ENCODE results near the gene HAUS8. TPM values are rescaled to one million over a fixed set of nuclear protein-coding genes. Genes with fewer than 3 reads are reported as not detected.

Gene HAUS8
- total and polyA plus RNA-seq, 2 donors (not counting 3 experiments of a cell fraction or from before 2014, with no cell fraction given) = 9.6 to 30.3 TPM

GRCh38 chr19:17045907-17046502, 29.2 kb downstream of the HAUS8 start:
- TF ChIP-seq MYC (IDR thresholded peaks at IDR 0.05; ENCODE audit: low read depth, low read length) = no peak
- no peak for TF ChIP-seq GATA2 (IDR thresholded peaks at IDR 0.05; ENCODE audit: insufficient read depth, insufficient read length, low read depth, low read length)
- no peak for TF ChIP-seq JUN (IDR thresholded peaks at IDR 0.05; ENCODE audit: borderline replicate concordance, insufficient read depth, insufficient read length, low read depth)
- H3K9ac ChIP-seq (replicated peaks; ENCODE audit: extremely low read depth, insufficient read depth, low read length) = no peak overlapping the region
- H3K4me2 ChIP-seq (ENCODE audit: insufficient read depth, low read length) = no peak overlapping the region
- ChIA-PET POLR2A (no interaction called here), CTCF (no interaction called here)
- H3K4me1 ChIP-seq (ENCODE audit: control insufficient read depth, extremely low read depth, insufficient read depth, low read length) = no peaks in the 10 kb centered on the region
- no peaks in the 10 kb centered on the region for H4K20me1 ChIP-seq (replicated peaks; ENCODE audit: control insufficient read depth, extremely low read depth, insufficient read depth, low read length)
- no peaks in the 10 kb centered on the region for H3K9me1 ChIP-seq (replicated peaks; ENCODE audit: control insufficient read depth, extremely low read depth, insufficient read depth, low read length)
- intact Hi-C loops (cut with micrococcal nuclease) (no loop called here), dilution Hi-C loops (cut with MboI; ENCODE audit: extremely low pct_ligation_motif_present, low sequenced_read_pairs) (no loop called here)
- no peak overlapping the region for H2AFZ ChIP-seq (ENCODE audit: low read depth, low read length)
- no TSS peak for BruUV-seq (replicated peaks)
- H3K27ac ChIP-seq (ENCODE audit: insufficient read depth, low read depth, low read length) = no peak overlapping the region
- no peaks in the 10 kb centered on the region for H3K36me3 ChIP-seq (ENCODE audit: control insufficient read depth in 2 of 2, extremely low read depth in 1 of 2, insufficient read depth in 2 of 2, low read length in 2 of 2)
- no peak overlapping the region for H3K4me3 ChIP-seq (replicated peaks in 1 of 3; ENCODE audit: insufficient read depth in 1 of 3, low read depth in 1 of 3, low read length in 3 of 3)
- no peak for DNase-seq (ENCODE audit: low read depth, low spot score)
- H3K9me3 ChIP-seq (replicated peaks; ENCODE audit: control insufficient read depth, insufficient read depth, low read length) = no peaks in the 10 kb centered on the region
- no peaks in the 10 kb centered on the region for H3K79me2 ChIP-seq (ENCODE audit: control insufficient read depth, insufficient read depth, low read length)
- no peak for FAIRE-seq
- peaks cover 2 to 3% of the 10 kb centered on the region in 2 experiments for H3K27me3 ChIP-seq (ENCODE audit: control insufficient read depth in 2 of 2, insufficient read depth in 2 of 2, low read length in 2 of 2)

- Histone ChIP-seq H4K20me1 (replicated peaks; ENCODE audit: control insufficient read depth, extremely low read depth, insufficient read depth, low read length) (no peaks in the 10 kb centered on the region), H3K79me2 (ENCODE audit: control insufficient read depth, insufficient read depth, low read length) (no peaks in the 10 kb centered on the region), H3K9me1 (replicated peaks; ENCODE audit: control insufficient read depth, extremely low read depth, insufficient read depth, low read length) (no peaks in the 10 kb centered on the region), H3K9me3 (replicated peaks; ENCODE audit: control insufficient read depth, insufficient read depth, low read length) (no peaks in the 10 kb centered on the region), H3K36me3 (ENCODE audit: control insufficient read depth in 2 of 2, extremely low read depth in 1 of 2, insufficient read depth in 2 of 2, low read length in 2 of 2) (no peaks in the 10 kb centered on the region), H3K4me3 (replicated peaks in 1 of 3; ENCODE audit: insufficient read depth in 1 of 3, low read depth in 1 of 3, low read length in 3 of 3) (no peak overlapping the region), H2AFZ (ENCODE audit: low read depth, low read length) (no peak overlapping the region), H3K4me1 (ENCODE audit: control insufficient read depth, extremely low read depth, insufficient read depth, low read length) (no peaks in the 10 kb centered on the region), H3K9ac (replicated peaks; ENCODE audit: extremely low read depth, insufficient read depth, low read length) (no peak overlapping the region), H3K4me2 (ENCODE audit: insufficient read depth, low read length) (no peak overlapping the region), H3K27ac (ENCODE audit: insufficient read depth, low read depth, low read length) (no peak overlapping the region), H3K27me3 (ENCODE audit: control insufficient read depth in 2 of 2, insufficient read depth in 2 of 2, low read length in 2 of 2) (peaks cover 2 to 3% of the 10 kb centered on the region in 2 experiments)
- CTCF ChIA-PET = interaction anchor here (1.9 kb wide), 1 partner anchor 9 kb away, joined by 6 read pairs; no protein-coding TSS in a partner anchor
- no TSS peak for BruUV-seq (replicated peaks)
- POLR2A ChIA-PET = no interaction called here
- FAIRE-seq (no peak), DNase-seq (ENCODE audit: low read depth, low spot score) (no peak)
- intact Hi-C loops (cut with micrococcal nuclease) (no loop called here), dilution Hi-C loops (cut with MboI; ENCODE audit: extremely low pct_ligation_motif_present, low sequenced_read_pairs) (no loop called here)
- no peak for TF ChIP-seq POLR2AphosphoS5 (IDR thresholded peaks at IDR 0.05; ENCODE audit: insufficient read depth, low read depth, low read length)
- no peak for TF ChIP-seq GATA2 (IDR thresholded peaks at IDR 0.05; ENCODE audit: insufficient read depth, insufficient read length, low read depth, low read length)
- no peak for TF ChIP-seq MYC (IDR thresholded peaks at IDR 0.05; ENCODE audit: low read depth, low read length)
- no peak for TF ChIP-seq MAX (IDR thresholded peaks at IDR 0.05; ENCODE audit: insufficient read depth, insufficient read length)
- no peak for TF ChIP-seq POLR2A (IDR thresholded peaks at IDR 0.05; ENCODE audit: low read depth, low read length)
- TF ChIP-seq FOS (IDR thresholded peaks at IDR 0.05; ENCODE audit: borderline replicate concordance, insufficient read depth, low read length) = no peak
- no peak for TF ChIP-seq CTCF (IDR thresholded peaks at IDR 0.05; ENCODE audit: extremely low read depth in 1 of 2, insufficient read depth in 1 of 2, low read depth in 1 of 2, low read length in 2 of 2)
- no peak for TF ChIP-seq JUN (IDR thresholded peaks at IDR 0.05; ENCODE audit: borderline replicate concordance, insufficient read depth, insufficient read length, low read depth)
- TF ChIP-seq EZH2 (IDR thresholded peaks at IDR 0.05; ENCODE audit: borderline replicate concordance, low read depth, low read length, severe bottlenecking) = no peak
Observed at GRCh38 chr19:17043744-17044143, 31.5 kb downstream of the HAUS8 start.
